Inflammatory macrophage treated with lipopolysaccharide for 1 hour (primary cell): ENCODE data around the gene SPTSSA.
"Not testable (repeated sequence)": the region's sequence is repeated elsewhere in the genome, so short reads cannot be mapped to it uniquely, and the experiment has no call there.

ENCODE experiments used
- DNase-seq, 2 donors: peaks; one replicate each; pipeline ENCODE4 v3.0.0-alpha.2; 2020 to 2022

Gene SPTSSA

GRCh38 chr14:34470319-34470718, 8.3 kb upstream of the SPTSSA start:
- DNase-seq = no peak

GRCh38 chr14:34466691-34467090, 4.7 kb upstream of the SPTSSA start:
- no peak for DNase-seq

GRCh38 chr14:34465069-34465859, 3.2 kb upstream of the SPTSSA start:
- DNase-seq = peak; percentile 52 to 57

GRCh38 chr14:34463598-34463961, 1.5 kb upstream of the SPTSSA start:
- DNase-seq = no peak

GRCh38 chr14:34461334-34462131, 507 bp downstream of the SPTSSA start:
- peak; percentile 55 to 58 for DNase-seq

GRCh38 chr14:34460841-34461240, 1.2 kb downstream of the SPTSSA start:
- DNase-seq = no peak

GRCh38 chr14:34460295-34460694, 1.7 kb downstream of the SPTSSA start:
- no peak for DNase-seq

- DNase-seq = no peak
Measured at GRCh38 chr14:34457186-34457585, 4.9 kb downstream of the SPTSSA start.

GRCh38 chr14:34453226-34453625, 8.8 kb downstream of the SPTSSA start:
- DNase-seq = no peak

- no peak for DNase-seq
Measured at GRCh38 chr14:34452258-34452822, 9.7 kb downstream of the SPTSSA start.

GRCh38 chr14:34450958-34451357, 11.1 kb downstream of the SPTSSA start:
- no peak for DNase-seq

- no peak for DNase-seq
Measured at GRCh38 chr14:34450542-34450915, 11.5 kb downstream of the SPTSSA start.

GRCh38 chr14:34449819-34450541, 12.1 kb downstream of the SPTSSA start:
- DNase-seq = no peak

GRCh38 chr14:34439090-34439489, 22.9 kb downstream of the SPTSSA start:
- DNase-seq = no peak

GRCh38 chr14:34438438-34438837, 23.6 kb downstream of the SPTSSA start:
- no peak for DNase-seq

- no peak for DNase-seq
Measured at GRCh38 chr14:34437729-34438080, 24.3 kb downstream of the SPTSSA start.

GRCh38 chr14:34436960-34437728, 24.9 kb downstream of the SPTSSA start:
- DNase-seq = no peak

- no peak for DNase-seq
Measured at GRCh38 chr14:34436118-34436905, 25.7 kb downstream of the SPTSSA start.

- DNase-seq = no peak
Measured at GRCh38 chr14:34433957-34434356, 28.1 kb downstream of the SPTSSA start.

- not testable (repeated sequence) for DNase-seq
Measured at GRCh38 chr14:34428102-34428466, 34.0 kb downstream of the SPTSSA start.
